ENCODE data around the gene MSL3. TPM values are rescaled to one million over a fixed set of nuclear protein-coding genes. Genes with fewer than 3 reads are reported as not detected.

Gene MSL3
- total and polyA plus RNA-seq, 2 of the 13 experiments (the other 11 are each of a cell fraction or from before 2014, with no cell fraction given), result 7.6 to 10.2 TPM

GRCh38 chrX:11768039-11768438 is 10.0 kb downstream of the MSL3 start:
- no peak for TF ChIP-seq HBP1 (CRISPR knock-in tag; IDR thresholded peaks at IDR 0.05; ENCODE audit: low read depth)
- H3K9me3 ChIP-seq (ENCODE audit: low read length), result no peaks in the 10 kb centered on the region
- H3K27me3 ChIP-seq (ENCODE audit: control insufficient read depth in 1 of 2, insufficient read depth in 2 of 2, low read length in 2 of 2), result no peaks in the 10 kb centered on the region
- no peaks in the 10 kb centered on the region for H3K79me2 ChIP-seq (ENCODE audit: insufficient read depth, low read length)
- FAIRE-seq (no peak), DNase-seq (ENCODE audit: low spot score) (no peak), ATAC-seq (no peak)
- no peak overlapping the region for H2AFZ ChIP-seq (ENCODE audit: low read length)
- peaks cover 0 to 4% of the 10 kb centered on the region in 2 experiments; a peak in 2 of 5 replicates for H3K36me3 ChIP-seq (replicated peaks in 1 of 2; ENCODE audit: control insufficient read depth in 1 of 2, insufficient read depth in 2 of 2, low read length in 2 of 2)
- no peak overlapping the region for H3K4me3 ChIP-seq (replicated peaks in 1 of 3; ENCODE audit: insufficient read depth in 1 of 3, low read depth in 2 of 3, low read length in 3 of 3)
- BruUV-seq (replicated peaks), result no TSS peak
- in situ Hi-C loops (cut with HindIII; ENCODE audit: extremely low pct_ligation_motif_present, low pct_unique_long_range_greater_than_20kb) (loop anchor here (5.0 to 25.0 kb wide), 2 partner anchors 236 to 631 kb away; no protein-coding TSS in a partner anchor), intact Hi-C loops (cut with micrococcal nuclease; ENCODE audit: unreplicated experiment) (no loop called here)
- H3K27ac ChIP-seq (ENCODE audit: extremely low read length, insufficient read depth, low read length), result no peak overlapping the region
- H3K4me1 ChIP-seq (ENCODE audit: insufficient read depth, low read length), result no peaks in the 10 kb centered on the region
- CTCF ChIA-PET (ENCODE audit: low intra/inter-chr PET ratio, low total read pairs), result interaction anchor here (1.4 kb wide), 1 partner anchor 235 kb away, joined by 6 read pairs; no protein-coding TSS in a partner anchor
- H3K9ac ChIP-seq (ENCODE audit: insufficient read depth, low read depth, low read length), result no peak overlapping the region
- POLR2A ChIA-PET, result no interaction called here
- no peaks in the 10 kb centered on the region for H4K20me1 ChIP-seq (ENCODE audit: insufficient read depth, low read length)
- WGBS (ENCODE audit: low lambda C conversion rate), result 89% methylated on average over 3 of the region's 3 CpGs
- no peak overlapping the region for H3K4me2 ChIP-seq (ENCODE audit: low read depth, low read length)

GRCh38 chrX:11770320-11770719 is 12.3 kb downstream of the MSL3 start:
- intact Hi-C loops (cut with micrococcal nuclease; ENCODE audit: unreplicated experiment), result loop anchor here (1.0 to 5.0 kb wide), 2 partner anchors 237 to 388 kb away; no protein-coding TSS in a partner anchor
- in situ Hi-C loops (cut with HindIII; ENCODE audit: extremely low pct_ligation_motif_present, low pct_unique_long_range_greater_than_20kb), result loop anchor here (25.0 kb wide), 1 partner anchor 633 kb away; no protein-coding TSS in a partner anchor
- POLR2A ChIA-PET, result no interaction called here
- no TSS peak for BruUV-seq (replicated peaks)
- no peak overlapping the region for H2AFZ ChIP-seq (ENCODE audit: low read length)
- FAIRE-seq (peak; percentile 74), ATAC-seq (peak; percentile 84), DNase-seq (ENCODE audit: low spot score) (peak; percentile 23)
- no peaks in the 10 kb centered on the region for H3K4me1 ChIP-seq (ENCODE audit: insufficient read depth, low read length)
- H3K9ac ChIP-seq (ENCODE audit: insufficient read depth, low read depth, low read length), result no peak overlapping the region
- H3K27me3 ChIP-seq (ENCODE audit: control insufficient read depth in 1 of 2, insufficient read depth in 2 of 2, low read length in 2 of 2), result no peaks in the 10 kb centered on the region
- H3K36me3 ChIP-seq (replicated peaks in 1 of 2; ENCODE audit: control insufficient read depth in 1 of 2, insufficient read depth in 2 of 2, low read length in 2 of 2), result no peaks in the 10 kb centered on the region; a peak in 1 of 5 replicates
- no peak overlapping the region for H3K4me3 ChIP-seq (replicated peaks in 1 of 3; ENCODE audit: insufficient read depth in 1 of 3, low read depth in 2 of 3, low read length in 3 of 3)
- 5% methylated on average over 4 of the region's 12 CpGs for WGBS (ENCODE audit: low lambda C conversion rate)
- no peaks in the 10 kb centered on the region for H3K79me2 ChIP-seq (ENCODE audit: insufficient read depth, low read length)
- no peaks in the 10 kb centered on the region for H3K9me3 ChIP-seq (ENCODE audit: low read length)
- CTCF ChIA-PET (ENCODE audit: low intra/inter-chr PET ratio, low total read pairs), result interaction anchor here (2.4 kb wide), 1 partner anchor 238 kb away, joined by 32 read pairs; no protein-coding TSS in a partner anchor
- no peaks in the 10 kb centered on the region for H4K20me1 ChIP-seq (ENCODE audit: insufficient read depth, low read length)
- no peak overlapping the region for H3K4me2 ChIP-seq (ENCODE audit: low read depth, low read length)
- no peak overlapping the region for H3K27ac ChIP-seq (ENCODE audit: extremely low read length, insufficient read depth, low read length)
- TF ChIP-seq ZHX2 (IDR thresholded peaks at IDR 0.05; ENCODE audit: low read depth), result no peak
- TF ChIP-seq ZHX2 (CRISPR knock-in tag; IDR thresholded peaks at IDR 0.05; ENCODE audit: borderline replicate concordance), result no peak
- TF ChIP-seq NFE2L2 (IDR thresholded peaks at IDR 0.05; ENCODE audit: low read length), result no peak
- peak; percentile 41; the same call in 1 of the 2 replicates for TF ChIP-seq SMC3 (IDR thresholded peaks at IDR 0.05; ENCODE audit: low read length)
- no peak for TF ChIP-seq LBX2 (CRISPR knock-in tag; IDR thresholded peaks at IDR 0.05; ENCODE audit: borderline replicate concordance)
- TF ChIP-seq MEIS1 (CRISPR knock-in tag; IDR thresholded peaks at IDR 0.05; ENCODE audit: borderline replicate concordance), result no peak
- no peak for TF ChIP-seq ZNF792 (CRISPR knock-in tag; IDR thresholded peaks at IDR 0.05)
